Measurements from ENCODE around the gene TM4SF20. TPM values are rescaled to one million over a fixed set of nuclear protein-coding genes. Genes with fewer than 3 reads are reported as not detected.
"Not testable (repeated sequence)": the region's sequence is repeated elsewhere in the genome, so short reads cannot be mapped to it uniquely, and the experiment has no call there.

The TM4SF20 gene
- total RNA-seq, 1 donor from 2014 or later = not detected

GRCh38 chr2:227388537-227389011 is 9.5 kb upstream of the TM4SF20 start:
- intact Hi-C loops (cut with micrococcal nuclease) = no loop called here
- Histone ChIP-seq H3K27me3 (ENCODE audit: low read depth) (peaks cover 13% of the 10 kb centered on the region), H3K4me1 (no peaks in the 10 kb centered on the region), H3K4me3 (no peak overlapping the region), H3K27ac (replicated peaks) (no peak overlapping the region), H3K36me3 (no peaks in the 10 kb centered on the region), H3K9me3 (replicated peaks) (no peaks in the 10 kb centered on the region)
- no peak for DNase-seq
- no peak for TF ChIP-seq CTCF (IDR thresholded peaks at IDR 0.05; ENCODE audit: borderline replicate concordance)

- H3K9me3 ChIP-seq (replicated peaks); H3K4me3 ChIP-seq; intact Hi-C loops (cut with micrococcal nuclease); H3K36me3 ChIP-seq; H3K4me1 ChIP-seq; H3K27ac ChIP-seq (replicated peaks); DNase-seq: not testable (repeated sequence)
- peaks cover 22% of the 10 kb centered on the region for H3K27me3 ChIP-seq (ENCODE audit: low read depth)
These were observed 8.5 kb upstream of the TM4SF20 start, which contains the start of gene SCYGR1 for GRCh38 chr2:227387583-227387982. SCYGR1 (minus strand) TSS chr2:227387949; CDS start chr2:227387949, 0 bp downstream.

- peaks cover 32% of the 10 kb centered on the region for H3K27me3 ChIP-seq (ENCODE audit: low read depth)
- no peak overlapping the region for H3K4me3 ChIP-seq
- intact Hi-C loops (cut with micrococcal nuclease) = no loop called here
- no peak for TF ChIP-seq CTCF (IDR thresholded peaks at IDR 0.05; ENCODE audit: borderline replicate concordance)
- H3K4me1 ChIP-seq = no peaks in the 10 kb centered on the region
- H3K36me3 ChIP-seq = no peaks in the 10 kb centered on the region
- no peak for DNase-seq
- H3K27ac ChIP-seq (replicated peaks) = no peak overlapping the region
- no peaks in the 10 kb centered on the region for H3K9me3 ChIP-seq (replicated peaks)
These were observed 7.5 kb upstream of the TM4SF20 start for GRCh38 chr2:227386630-227387029.

GRCh38 chr2:227383686-227384085 is 4.6 kb upstream of the TM4SF20 start:
- Histone ChIP-seq H3K27ac (replicated peaks) (no peak overlapping the region), H3K4me3 (no peak overlapping the region), H3K4me1 (no peaks in the 10 kb centered on the region), H3K36me3 (no peaks in the 10 kb centered on the region), H3K27me3 (ENCODE audit: low read depth) (peaks cover 60% of the 10 kb centered on the region), H3K9me3 (replicated peaks) (no peaks in the 10 kb centered on the region)
- no peak for TF ChIP-seq CTCF (IDR thresholded peaks at IDR 0.05; ENCODE audit: borderline replicate concordance)
- intact Hi-C loops (cut with micrococcal nuclease) = no loop called here
- no peak for DNase-seq

- H3K36me3 ChIP-seq; DNase-seq; H3K4me3 ChIP-seq; H3K4me1 ChIP-seq; H3K27ac ChIP-seq (replicated peaks); intact Hi-C loops (cut with micrococcal nuclease); H3K9me3 ChIP-seq (replicated peaks): not testable (repeated sequence)
- peaks cover 68% of the 10 kb centered on the region for H3K27me3 ChIP-seq (ENCODE audit: low read depth)
These were observed 3.2 kb upstream of the TM4SF20 start for GRCh38 chr2:227382241-227382835.

- H3K4me1 ChIP-seq = no peaks in the 10 kb centered on the region
- peaks cover 64% of the 10 kb centered on the region for H3K27me3 ChIP-seq (ENCODE audit: low read depth)
- no peak overlapping the region for H3K4me3 ChIP-seq
- no peaks in the 10 kb centered on the region for H3K9me3 ChIP-seq (replicated peaks)
- DNase-seq = no peak
- H3K27ac ChIP-seq (replicated peaks) = no peak overlapping the region
- no peaks in the 10 kb centered on the region for H3K36me3 ChIP-seq
- TF ChIP-seq CTCF (IDR thresholded peaks at IDR 0.05; ENCODE audit: borderline replicate concordance) = no peak
- intact Hi-C loops (cut with micrococcal nuclease) = no loop called here
These were observed 729 bp downstream of the TM4SF20 start for GRCh38 chr2:227378371-227378782.

Measured in left ventricle myocardium inferior (tissue), 1 donor.